GM23248 (cell line): ENCODE measurements around the gene TSPAN4. TPM values are rescaled to one million over a fixed set of nuclear protein-coding genes. Genes with fewer than 3 reads are reported as not detected.

ENCODE experiments used
- DNase-seq: peaks from one replicate; pipeline ENCODE4 v3.0.0-alpha.2; 2015
- H2AFZ ChIP-seq: fragments of 200-600 bp; sonication (generic); 2 replicates; pipeline ENCODE4 v1.6.1; 2016; ENCODE audit warnings: antibody characterized with exemption
- H3F3A ChIP-seq: fragments of 200-600 bp; sonication (generic); 2 replicates; pipeline ENCODE4 v1.6.1; 2016; ENCODE audit warnings: mild to moderate bottlenecking, antibody characterized with exemption, mixed run types; ENCODE audit not compliant: insufficient read depth
- H3K27ac ChIP-seq: fragments of 200-600 bp; sonication (generic); 2 replicates; pipeline ENCODE4 v1.5.1; 2016; ENCODE audit warnings: mild to moderate bottlenecking
- H3K27me3 ChIP-seq: fragments of 200-600 bp; sonication (generic); replicated peaks from 2 replicates; pipeline ENCODE4 v1.6.1; 2016; ENCODE audit warnings: mild to moderate bottlenecking; ENCODE audit not compliant: insufficient read depth
- H3K36me3 ChIP-seq: fragments of 200-600 bp; sonication (generic); 2 replicates; pipeline ENCODE4 v1.6.1; 2016; ENCODE audit warnings: low read depth, mild to moderate bottlenecking
- H3K4me1 ChIP-seq: fragments of 200-600 bp; sonication (generic); 2 replicates; pipeline ENCODE4 v1.6.1; 2016; ENCODE audit warnings: mild to moderate bottlenecking; ENCODE audit not compliant: insufficient read depth
- H3K4me2 ChIP-seq: fragments of 200-600 bp; sonication (generic); one replicate; pipeline ENCODE4 v1.6.1; 2016; ENCODE audit warnings: mild to moderate bottlenecking; ENCODE audit not compliant: unreplicated experiment
- H3K4me3 ChIP-seq: fragments of 200-600 bp; sonication (generic); 2 replicates; pipeline ENCODE4 v1.5.1; 2016; ENCODE audit warnings: mild to moderate bottlenecking
- H3K79me2 ChIP-seq: fragments of 200-600 bp; sonication (generic); 2 replicates; pipeline ENCODE4 v1.6.1; 2016; ENCODE audit warnings: mild to moderate bottlenecking; ENCODE audit not compliant: insufficient read depth
- H3K9ac ChIP-seq: fragments of 200-600 bp; sonication (generic); 2 replicates; pipeline ENCODE4 v1.6.1; 2016; ENCODE audit warnings: mild to moderate bottlenecking
- H3K9me2 ChIP-seq: fragments of 200-600 bp; sonication (generic); 2 replicates; pipeline ENCODE4 v1.6.1; 2016; ENCODE audit warnings: mixed run types, mild to moderate bottlenecking, moderate library complexity; ENCODE audit not compliant: insufficient read depth
- H3K9me3 ChIP-seq: fragments of 200-600 bp; sonication (generic); one replicate; pipeline ENCODE4 v1.6.1; 2017; ENCODE audit warnings: low read depth
- H4K20me1 ChIP-seq: fragments of 200-600 bp; sonication (generic); 2 replicates; pipeline ENCODE4 v1.6.0; 2016; ENCODE audit not compliant: insufficient read depth
- EZH2 ChIP-seq: fragments of 200-600 bp; sonication (generic); IDR thresholded peaks from 2 replicates; pipeline ENCODE4 v1.6.1; 2018; ENCODE audit warnings: antibody characterized with exemption, mild to moderate bottlenecking; ENCODE audit not compliant: insufficient read depth, poor library complexity, severe bottlenecking
- EZH2phosphoT487 ChIP-seq: fragments of 200-600 bp; sonication (generic); IDR thresholded peaks from 2 replicates; pipeline ENCODE4 v1.6.1; 2018; ENCODE audit warnings: antibody characterized with exemption, moderate library complexity, mild to moderate bottlenecking, low read depth; ENCODE audit not compliant: insufficient read depth
- WGBS, 2 experiments: methylation state at CpG; one replicate each; pipeline ENCODE4 v1.1.6; 2015 to 2017; ENCODE audit warnings: low lambda C conversion rate in 2 of 2, low coverage in 1 of 2; ENCODE audit errors: missing lambda C conversion rate in 2 of 2; 5-methylcytosine and 5-hydroxymethylcytosine counted together
- in situ Hi-C: fragments of 300-500 bp; cut with MboI; formaldehyde crosslinking; loops from 2 replicates; pipeline ENCODE4 v1.15.0; 2020
- polyA plus RNA-seq: library from polyadenylated mRNA; unstranded; fragments of >200 nt; fragmentation: Nextera tagmentation; extraction: Ambion mirVana; gene quantifications from 2 replicates; pipeline ENCODE4 v1.2.1, GENCODE V29; 2016
- total RNA-seq: library from RNA; depleted of rRNA; stranded (reverse); fragments of >200 nt; shearing (Covaris generic); gene quantifications from 2 replicates; pipeline ENCODE4 v1.2.3, GENCODE V29; 2014; rRNA removed

Gene TSPAN4
- 340 and 393 TPM in 2 replicates for total RNA-seq
- 343 and 344 TPM in 2 replicates for polyA plus RNA-seq

GRCh38 chr11:842370-843002 is at the start of gene TSPAN4, which contains the start of gene POLR2L:
TSS of gene TSPAN4 (plus strand) at chr11:842852. CDS start at chr11:850305, 7,453 bp downstream.
TSS of gene POLR2L (minus strand) at chr11:842529. CDS start at chr11:842508, 21 bp downstream.
- Histone ChIP-seq H2AFZ (peak within 1 kb of the TSS; percentile 69), H3K4me1 (peaks cover 23% of the 10 kb centered on the region), H4K20me1 (no peaks in the 10 kb centered on the region), H3K9me2 (no peaks in the 10 kb centered on the region), H3K27me3 (no peaks in the 10 kb centered on the region), H3K27ac (peak within 1 kb of the TSS; percentile 89), H3F3A (peaks cover 12% of the 10 kb centered on the region), H3K4me2 (peak within 1 kb of the TSS; percentile 92), H3K79me2 (peaks cover 53% of the 10 kb centered on the region), H3K4me3 (peak within 1 kb of the TSS; percentile 84), H3K9me3 (no peaks in the 10 kb centered on the region), H3K36me3 (peaks cover 17% of the 10 kb centered on the region), H3K9ac (peak within 1 kb of the TSS; percentile 96)
- no peak for TF ChIP-seq EZH2
- TF ChIP-seq EZH2phosphoT487 = no peak
- 1 to 3% methylated on average over 36 to 69 of the region's 87 CpGs for WGBS, 2 experiments
- in situ Hi-C loops = no loop called here
- peak; percentile 96 for DNase-seq

GRCh38 chr11:792873-793272 is 49.8 kb upstream of the TSPAN4 start:
- peaks cover 6% of the 10 kb centered on the region for H3K4me1 ChIP-seq
- H3K9ac ChIP-seq = no peak overlapping the region
- 93 to 95% methylated on average over 13 of the region's 13 CpGs for WGBS, 2 experiments
- no peak overlapping the region for H3K4me3 ChIP-seq
- in situ Hi-C loops = no loop called here
- H3F3A ChIP-seq = peaks cover 8% of the 10 kb centered on the region; the same call in 1 of the 2 replicates
- no peak for DNase-seq
- no peaks in the 10 kb centered on the region for H3K9me3 ChIP-seq
- no peaks in the 10 kb centered on the region for H4K20me1 ChIP-seq
- no peak overlapping the region for H3K4me2 ChIP-seq
- H3K79me2 ChIP-seq = peaks cover 12% of the 10 kb centered on the region
- H3K36me3 ChIP-seq = no peaks in the 10 kb centered on the region; the same call in 1 of the 2 replicates
- TF ChIP-seq EZH2phosphoT487 (no peak), EZH2 (no peak)
- no peak overlapping the region for H3K27ac ChIP-seq
- no peaks in the 10 kb centered on the region for H3K9me2 ChIP-seq
- no peaks in the 10 kb centered on the region for H3K27me3 ChIP-seq
- no peak overlapping the region for H2AFZ ChIP-seq

GRCh38 chr11:793556-793955 is 49.1 kb upstream of the TSPAN4 start:
- H2AFZ ChIP-seq = no peak overlapping the region
- no peak overlapping the region for H3K4me2 ChIP-seq
- no peaks in the 10 kb centered on the region for H4K20me1 ChIP-seq
- H3K36me3 ChIP-seq = no peaks in the 10 kb centered on the region; the same call in 1 of the 2 replicates
- no peaks in the 10 kb centered on the region for H3K9me3 ChIP-seq
- peaks cover 6% of the 10 kb centered on the region for H3K4me1 ChIP-seq
- in situ Hi-C loops = no loop called here
- no peak overlapping the region for H3K9ac ChIP-seq
- WGBS, 2 experiments = 98 to 99% methylated on average over 7 of the region's 7 CpGs
- TF ChIP-seq EZH2 = no peak
- no peak for TF ChIP-seq EZH2phosphoT487
- H3K27me3 ChIP-seq = no peaks in the 10 kb centered on the region
- peaks cover 8% of the 10 kb centered on the region; the same call in 1 of the 2 replicates for H3F3A ChIP-seq
- H3K4me3 ChIP-seq = no peak overlapping the region
- H3K27ac ChIP-seq = no peak overlapping the region
- DNase-seq = no peak
- H3K79me2 ChIP-seq = peaks cover 12% of the 10 kb centered on the region
- H3K9me2 ChIP-seq = no peaks in the 10 kb centered on the region

- in situ Hi-C loops = no loop called here
- Histone ChIP-seq H3K9me3 (no peaks in the 10 kb centered on the region), H3K9ac (no peak overlapping the region), H3F3A (peaks cover 8% of the 10 kb centered on the region; the same call in 1 of the 2 replicates), H3K79me2 (peaks cover 12% of the 10 kb centered on the region), H3K4me2 (no peak overlapping the region), H4K20me1 (no peaks in the 10 kb centered on the region), H3K4me1 (peaks cover 6% of the 10 kb centered on the region), H2AFZ (no peak overlapping the region), H3K4me3 (no peak overlapping the region), H3K9me2 (no peaks in the 10 kb centered on the region), H3K27ac (no peak overlapping the region), H3K27me3 (no peaks in the 10 kb centered on the region), H3K36me3 (no peaks in the 10 kb centered on the region; the same call in 1 of the 2 replicates)
- 88 to 90% methylated on average over 29 to 30 of the region's 31 CpGs for WGBS, 2 experiments
- DNase-seq = no peak
- no peak for TF ChIP-seq EZH2
- no peak for TF ChIP-seq EZH2phosphoT487
Measured at GRCh38 chr11:794013-794765, 48.5 kb upstream of the TSPAN4 start.
